GM18873 (cell line): ENCODE data around the gene NUDT15.

Experiments
- ATAC-seq: cut with Tn5 transposase; IDR thresholded peaks from one replicate; pipeline ENCODE4 v1.9.1; 2021; ENCODE audit warnings: mild to moderate bottlenecking, moderate library complexity, moderate number of reproducible peaks; ENCODE audit not compliant: unreplicated experiment, low FRiP score

The NUDT15 gene

DNA sequence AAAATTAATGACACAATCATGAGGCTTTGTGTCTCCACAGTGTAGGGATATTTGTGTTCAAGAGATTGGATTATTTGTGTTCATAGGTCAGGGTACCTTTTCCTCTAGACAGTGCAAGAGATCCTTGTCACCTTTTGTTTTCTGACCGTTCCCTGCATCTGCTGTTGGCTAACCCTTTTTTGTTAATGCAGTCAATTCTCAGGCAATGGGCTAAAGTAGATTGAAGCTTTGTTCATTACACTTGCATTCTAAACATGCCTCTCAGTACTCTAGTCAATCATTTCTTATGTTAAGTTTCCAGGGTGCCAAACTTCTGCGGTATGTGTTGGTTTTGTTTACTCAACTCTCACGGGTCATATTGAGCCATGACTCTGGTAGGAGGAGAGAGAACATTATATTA is 59.1 kb downstream of the NUDT15 start:
- no peak for ATAC-seq
